Adrenal gland (tissue), 5 donors: ENCODE data around the gene ESPNL.

ENCODE experiments used
- CTCF ChIP-seq, 6 experiments: fragments of 450-650 bp in 4 of 6; fragments of 200-600 bp in 2 of 6; sonication (generic) in 1 of 6; IDR thresholded peaks; 1 replicate in 5 of 6; 2 replicates in 1 of 6; pipeline versions ENCODE4 v1.5.1 to v1.8.0; 2016 to 2021; ENCODE audit warnings: antibody characterized with exemption in 6 of 6, mild to moderate bottlenecking in 2 of 6, moderate library complexity in 1 of 6
- POLR2A ChIP-seq, 2 donors: fragments of 450-650 bp; IDR thresholded peaks; one replicate each; pipeline ENCODE4 v1.6.1; 2017; ENCODE audit warnings: antibody characterized with exemption in 2 of 2, mild to moderate bottlenecking in 2 of 2, moderate library complexity in 1 of 2
- donor health status: DM: no; HTN: no; CAD: no.

GRCh38 chr2:238165288-238165921 lies 65.3 kb downstream of the ESPNL start:
- no peak for TF ChIP-seq CTCF (IDR thresholded peaks at IDR 0.05)
- TF ChIP-seq POLR2A (IDR thresholded peaks at IDR 0.05) = no peak
